ENCODE results near the gene EXOSC5. TPM values are rescaled to one million over a fixed set of nuclear protein-coding genes. Genes with fewer than 3 reads are reported as not detected.
"Not testable (repeated sequence)": the region's sequence is repeated elsewhere in the genome, so short reads cannot be mapped to it uniquely, and the experiment has no call there.

EXOSC5 gene
- total RNA-seq, 2 experiments from 2014 or later: 32.7 to 47.8 TPM

- intact Hi-C loops (cut with DNase I, micrococcal nuclease): no loop called here
- Mint-ChIP-seq H3K9me3 (ENCODE audit: low read depth) (no peaks in the 10 kb centered on the region), H3K27ac (no peak overlapping the region), H3K4me3 (no peak overlapping the region), H3K4me1 (no peaks in the 10 kb centered on the region), H3K27me3 (no peaks in the 10 kb centered on the region), H3K36me3 (ENCODE audit: low read depth) (peaks cover 16% of the 10 kb centered on the region)
- POLR2A ChIA-PET: interaction anchor here (0.7 kb wide), 2 partner anchors 9 to 90 kb away, joined by 4 to 5 read pairs; no protein-coding TSS in a partner anchor
- peak; percentile 9 for ATAC-seq
- no peak for DNase-seq
- CTCF ChIA-PET: interaction anchor here (0.6 kb wide), 1 partner anchor 55 kb away, joined by 3 read pairs; the partner anchor contains the start of gene DMAC2
Measured at GRCh38 chr19:41384351-41384750, 12.8 kb downstream of the EXOSC5 start.

- peaks cover 10% of the 10 kb centered on the region for H3K4me1 Mint-ChIP-seq
- ATAC-seq; DNase-seq; H3K27ac Mint-ChIP-seq; H3K4me3 Mint-ChIP-seq; H3K36me3 Mint-ChIP-seq (ENCODE audit: low read depth); H3K9me3 Mint-ChIP-seq (ENCODE audit: low read depth); intact Hi-C loops (cut with DNase I, micrococcal nuclease); H3K27me3 Mint-ChIP-seq: not testable (repeated sequence)
- CTCF ChIA-PET: interaction anchor here (0.7 to 1.2 kb wide), 3 partner anchors 16 to 90 kb away, joined by 3 to 4 read pairs (median 3); partner anchors contain the start of gene B9D2
- POLR2A ChIA-PET: interaction anchor here (0.6 kb wide), 2 partner anchors 45 to 92 kb away, joined by 3 to 6 read pairs; no protein-coding TSS in a partner anchor
Measured at GRCh38 chr19:41381536-41381935, 15.6 kb downstream of the EXOSC5 start.

GRCh38 chr19:41377977-41378709, 19.0 kb downstream of the EXOSC5 start:
- DNase-seq (peak; percentile 23), ATAC-seq (no peak)
- POLR2A ChIA-PET: no interaction called here
- Mint-ChIP-seq H3K9me3 (ENCODE audit: low read depth) (no peaks in the 10 kb centered on the region), H3K4me3 (no peak overlapping the region), H3K36me3 (ENCODE audit: low read depth) (peaks cover 5% of the 10 kb centered on the region), H3K4me1 (peaks cover 17% of the 10 kb centered on the region), H3K27ac (no peak overlapping the region), H3K27me3 (no peaks in the 10 kb centered on the region)
- intact Hi-C loops (cut with DNase I, micrococcal nuclease): no loop called here
- CTCF ChIA-PET: interaction anchor here (1.0 kb wide), 1 partner anchor 24 kb away, joined by 3 read pairs; no protein-coding TSS in a partner anchor

- CTCF ChIA-PET: interaction anchor here (0.8 to 1.4 kb wide), 2 partner anchors 12 to 223 kb away, joined by 3 to 5 read pairs; partner anchors contain the start of gene B9D2
Measured at GRCh38 chr19:41376998-41377365, 20.2 kb downstream of the EXOSC5 start.

GRCh38 chr19:41376241-41376997, 20.7 kb downstream of the EXOSC5 start, which contains the start of gene TMEM91:
TMEM91 (plus strand) TSS chr19:41376533; CDS start chr19:41378310, 1,777 bp downstream.
- DNase-seq: peak; percentile 37
- no peaks in the 10 kb centered on the region for H3K27me3 Mint-ChIP-seq

More at GRCh38 chr19:41376998-41377365, 20.2 kb downstream of the EXOSC5 start:
- H3K36me3 Mint-ChIP-seq (ENCODE audit: low read depth): no peaks in the 10 kb centered on the region
- DNase-seq (peak; percentile 52), ATAC-seq (peak; percentile 62)
- no peaks in the 10 kb centered on the region for H3K9me3 Mint-ChIP-seq (ENCODE audit: low read depth)
- peak overlapping the region; percentile 47 for H3K4me3 Mint-ChIP-seq
- intact Hi-C loops (cut with DNase I, micrococcal nuclease): no loop called here
- POLR2A ChIA-PET: interaction anchor here (1.4 kb wide), 1 partner anchor 14 kb away, joined by 5 read pairs; no protein-coding TSS in a partner anchor
- no peaks in the 10 kb centered on the region for H3K27me3 Mint-ChIP-seq
- peaks cover 17% of the 10 kb centered on the region for H3K4me1 Mint-ChIP-seq
- peak overlapping the region; percentile 11 for H3K27ac Mint-ChIP-seq

GRCh38 chr19:41373993-41374392, 23.2 kb downstream of the EXOSC5 start:
- ChIA-PET CTCF (interaction anchor here (0.6 kb wide), 1 partner anchor 112 kb away, joined by 3 read pairs; no protein-coding TSS in a partner anchor), POLR2A (no interaction called here)
- Mint-ChIP-seq H3K36me3 (ENCODE audit: low read depth) (no peaks in the 10 kb centered on the region), H3K9me3 (ENCODE audit: low read depth) (no peaks in the 10 kb centered on the region), H3K27ac (no peak overlapping the region), H3K4me3 (no peak overlapping the region), H3K27me3 (no peaks in the 10 kb centered on the region), H3K4me1 (peaks cover 17% of the 10 kb centered on the region)
- DNase-seq (no peak), ATAC-seq (no peak)
- intact Hi-C loops (cut with DNase I, micrococcal nuclease): no loop called here

More at GRCh38 chr19:41376241-41376997, 20.7 kb downstream of the EXOSC5 start, which contains the start of gene TMEM91:
- peak; percentile 43 for ATAC-seq
- Mint-ChIP-seq H3K9me3 (ENCODE audit: low read depth) (no peaks in the 10 kb centered on the region), H3K4me1 (peaks cover 17% of the 10 kb centered on the region), H3K4me3 (peak within 1 kb of the TSS; percentile 47), H3K27ac (peak within 1 kb of the TSS; percentile 63), H3K36me3 (ENCODE audit: low read depth) (no peaks in the 10 kb centered on the region)
- POLR2A ChIA-PET: interaction anchor here (1.4 kb wide), 1 partner anchor 13 kb away, joined by 5 read pairs; no protein-coding TSS in a partner anchor
- CTCF ChIA-PET: interaction anchor here (0.8 to 1.4 kb wide), 2 partner anchors 12 to 224 kb away, joined by 3 to 5 read pairs; partner anchors contain the start of gene B9D2
- intact Hi-C loops (cut with DNase I, micrococcal nuclease): no loop called here

- ChIA-PET CTCF (no interaction called here), POLR2A (no interaction called here)
- H3K27me3 Mint-ChIP-seq: no peaks in the 10 kb centered on the region
- DNase-seq (no peak), ATAC-seq (no peak)
- no peak overlapping the region for H3K27ac Mint-ChIP-seq
- H3K4me3 Mint-ChIP-seq: no peak overlapping the region
- no peaks in the 10 kb centered on the region for H3K9me3 Mint-ChIP-seq (ENCODE audit: low read depth)
- intact Hi-C loops (cut with DNase I, micrococcal nuclease): no loop called here
- no peaks in the 10 kb centered on the region for H3K36me3 Mint-ChIP-seq (ENCODE audit: low read depth)
- peaks cover 21% of the 10 kb centered on the region for H3K4me1 Mint-ChIP-seq
Measured at GRCh38 chr19:41372501-41372900, 24.7 kb downstream of the EXOSC5 start.

GRCh38 chr19:41371541-41371940, 25.6 kb downstream of the EXOSC5 start:
- Mint-ChIP-seq H3K27ac (no peak overlapping the region), H3K4me3 (no peak overlapping the region), H3K4me1 (peaks cover 11% of the 10 kb centered on the region), H3K27me3 (no peaks in the 10 kb centered on the region), H3K9me3 (ENCODE audit: low read depth) (no peaks in the 10 kb centered on the region), H3K36me3 (ENCODE audit: low read depth) (no peaks in the 10 kb centered on the region)
- intact Hi-C loops (cut with DNase I, micrococcal nuclease): no loop called here
- ChIA-PET POLR2A (no interaction called here), CTCF (no interaction called here)
- ATAC-seq: no peak
- no peak for DNase-seq

GRCh38 chr19:41371119-41371518, 26.0 kb downstream of the EXOSC5 start:
- CTCF ChIA-PET: interaction anchor here (0.6 kb wide), 1 partner anchor 18 kb away, joined by 4 read pairs; no protein-coding TSS in a partner anchor
- ATAC-seq; H3K27me3 Mint-ChIP-seq; H3K36me3 Mint-ChIP-seq (ENCODE audit: low read depth); DNase-seq; H3K27ac Mint-ChIP-seq; POLR2A ChIA-PET; H3K4me3 Mint-ChIP-seq; intact Hi-C loops (cut with DNase I, micrococcal nuclease); H3K9me3 Mint-ChIP-seq (ENCODE audit: low read depth): not testable (repeated sequence)
- H3K4me1 Mint-ChIP-seq: peaks cover 14% of the 10 kb centered on the region

GRCh38 chr19:41369769-41370168, 27.4 kb downstream of the EXOSC5 start:
- CTCF ChIA-PET: no interaction called here
- intact Hi-C loops (cut with DNase I, micrococcal nuclease): no loop called here
- no peak overlapping the region for H3K4me3 Mint-ChIP-seq

GRCh38 chr19:41367848-41368301, 29.3 kb downstream of the EXOSC5 start:
- Mint-ChIP-seq H3K4me1 (peaks cover 18% of the 10 kb centered on the region), H3K9me3 (ENCODE audit: low read depth) (no peaks in the 10 kb centered on the region), H3K4me3 (no peak overlapping the region), H3K27ac (no peak overlapping the region), H3K27me3 (no peaks in the 10 kb centered on the region), H3K36me3 (ENCODE audit: low read depth) (peaks cover 2% of the 10 kb centered on the region)
- DNase-seq (no peak), ATAC-seq (no peak)
- POLR2A ChIA-PET: interaction anchor here (0.6 kb wide), 1 partner anchor 26 kb away, joined by 10 read pairs; no protein-coding TSS in a partner anchor
- intact Hi-C loops (cut with DNase I, micrococcal nuclease): no loop called here
- CTCF ChIA-PET: interaction anchor here (0.7 kb wide), 1 partner anchor 63 kb away, joined by 3 read pairs; no protein-coding TSS in a partner anchor

More at GRCh38 chr19:41369769-41370168, 27.4 kb downstream of the EXOSC5 start:
- no peak for DNase-seq
- POLR2A ChIA-PET: no interaction called here
- no peak overlapping the region for H3K27ac Mint-ChIP-seq
- H3K4me1 Mint-ChIP-seq: peaks cover 8% of the 10 kb centered on the region
- H3K27me3 Mint-ChIP-seq: no peaks in the 10 kb centered on the region
- no peak for ATAC-seq
- H3K36me3 Mint-ChIP-seq (ENCODE audit: low read depth): no peaks in the 10 kb centered on the region
- no peaks in the 10 kb centered on the region for H3K9me3 Mint-ChIP-seq (ENCODE audit: low read depth)
